Vagina (tissue), 2 donors: ENCODE data around the gene TCERG1. TPM values are rescaled to one million over a fixed set of nuclear protein-coding genes. Genes with fewer than 3 reads are reported as not detected.

ENCODE experiments used
- DNase-seq, 2 donors: peaks; one replicate each; pipeline ENCODE4 v3.0.0-alpha.2; 2017; ENCODE audit errors: extremely low spot score in 2 of 2
- H3K27ac ChIP-seq: fragments of 200-600 bp; sonication (generic); one replicate; pipeline ENCODE4 v1.5.1; 2019
- H3K27me3 ChIP-seq: fragments of 200-600 bp; sonication (generic); one replicate; pipeline ENCODE4 v1.5.1; 2019
- H3K36me3 ChIP-seq, 2 donors: fragments of 200-600 bp; sonication (generic); one replicate each; pipeline ENCODE4 v1.5.1; 2017 to 2019
- H3K4me1 ChIP-seq: fragments of 200-600 bp; sonication (generic); one replicate; pipeline ENCODE4 v1.5.1; 2019
- H3K4me3 ChIP-seq, 2 donors: fragments of 200-600 bp; sonication (generic); 1 replicate in 1 of 2; 2 replicates in 1 of 2; pipeline ENCODE4 v1.5.1; 2016 to 2019
- H3K9me3 ChIP-seq: fragments of 200-600 bp; sonication (generic); one replicate; pipeline ENCODE4 v1.5.1; 2019
- CTCF ChIP-seq, 3 experiments: fragments of 450-650 bp in 2 of 3; fragments of 200-600 bp in 1 of 3; sonication (generic) in 1 of 3; IDR thresholded peaks; one replicate each; pipeline ENCODE4 v1.5.1; 2017 to 2019; ENCODE audit warnings: antibody characterized with exemption in 3 of 3, mild to moderate bottlenecking in 2 of 3, moderate library complexity in 2 of 3
- POLR2A ChIP-seq, 2 donors: fragments of 450-650 bp; IDR thresholded peaks; one replicate each; pipeline ENCODE4 v1.6.1; 2017; ENCODE audit warnings: antibody characterized with exemption in 2 of 2, mild to moderate bottlenecking in 2 of 2, moderate library complexity in 2 of 2
- POLR2AphosphoS5 ChIP-seq, 2 donors: sonication (generic); formaldehyde crosslinking; IDR thresholded peaks; one replicate each; pipeline ENCODE4 v1.9.0; 2017; ENCODE audit warnings: antibody characterized with exemption in 2 of 2, mild to moderate bottlenecking in 2 of 2, low read depth in 1 of 2; ENCODE audit not compliant: insufficient read depth in 1 of 2
- intact Hi-C: fragments of 100-400 bp; cut with DNase I; formaldehyde crosslinking; loops from one replicate; pipeline ENCODE4 v1.15.1; 2023
- total RNA-seq: library from RNA; depleted of rRNA; stranded (reverse); fragments of >200 nt; gene quantifications from one replicate; pipeline ENCODE4 v1.2.3, GENCODE V29; 2016

Gene TCERG1
- total RNA-seq, 1 donor from 2014 or later: 75.4 TPM

- Histone ChIP-seq H3K4me1 (no peaks in the 10 kb centered on the region), H3K9me3 (no peaks in the 10 kb centered on the region), H3K27ac (no peak overlapping the region), H3K27me3 (no peaks in the 10 kb centered on the region), H3K4me3 (no peak overlapping the region), H3K36me3 (peaks cover 0 to 50% of the 10 kb centered on the region in 2 donors)
- no peak for DNase-seq
- no peak for TF ChIP-seq POLR2AphosphoS5 (IDR thresholded peaks at IDR 0.05; ENCODE audit: insufficient read depth in 1 of 2, low read depth in 1 of 2)
- no peak for TF ChIP-seq POLR2A (IDR thresholded peaks at IDR 0.05)
- no peak for TF ChIP-seq CTCF (IDR thresholded peaks at IDR 0.05)
- intact Hi-C loops: no loop called here
Measured at GRCh38 chr5:146467760-146468159, 20.6 kb downstream of the TCERG1 start.

GRCh38 chr5:146474065-146474464, 26.9 kb downstream of the TCERG1 start:
- peaks cover 0 to 57% of the 10 kb centered on the region in 2 donors for H3K36me3 ChIP-seq
- TF ChIP-seq POLR2AphosphoS5 (IDR thresholded peaks at IDR 0.05; ENCODE audit: insufficient read depth in 1 of 2, low read depth in 1 of 2) (no peak), CTCF (IDR thresholded peaks at IDR 0.05) (no peak), POLR2A (IDR thresholded peaks at IDR 0.05) (no peak)
- DNase-seq: no peak

GRCh38 chr5:146475190-146475780, 28.2 kb downstream of the TCERG1 start:
- Histone ChIP-seq H3K9me3 (no peaks in the 10 kb centered on the region), H3K36me3 (peaks cover 0 to 46% of the 10 kb centered on the region in 2 donors), H3K27ac (no peak overlapping the region), H3K4me3 (no peak overlapping the region), H3K4me1 (no peaks in the 10 kb centered on the region), H3K27me3 (no peaks in the 10 kb centered on the region)
- DNase-seq: no peak
- TF ChIP-seq POLR2AphosphoS5 (IDR thresholded peaks at IDR 0.05; ENCODE audit: insufficient read depth in 1 of 2, low read depth in 1 of 2) (no peak), POLR2A (IDR thresholded peaks at IDR 0.05) (no peak), CTCF (IDR thresholded peaks at IDR 0.05) (no peak)
- intact Hi-C loops: no loop called here

More at GRCh38 chr5:146474065-146474464, 26.9 kb downstream of the TCERG1 start:
- intact Hi-C loops: no loop called here
- no peaks in the 10 kb centered on the region for H3K27me3 ChIP-seq
- no peak overlapping the region for H3K4me3 ChIP-seq
- no peaks in the 10 kb centered on the region for H3K9me3 ChIP-seq
- no peaks in the 10 kb centered on the region for H3K4me1 ChIP-seq
- no peak overlapping the region for H3K27ac ChIP-seq

GRCh38 chr5:146475906-146476305, 28.8 kb downstream of the TCERG1 start:
- TF ChIP-seq CTCF (IDR thresholded peaks at IDR 0.05) (no peak), POLR2A (IDR thresholded peaks at IDR 0.05) (no peak), POLR2AphosphoS5 (IDR thresholded peaks at IDR 0.05; ENCODE audit: insufficient read depth in 1 of 2, low read depth in 1 of 2) (no peak)
- H3K36me3 ChIP-seq: peaks cover 0 to 40% of the 10 kb centered on the region in 2 donors
- intact Hi-C loops: no loop called here
- no peak overlapping the region for H3K4me3 ChIP-seq
- H3K4me1 ChIP-seq: no peaks in the 10 kb centered on the region
- no peaks in the 10 kb centered on the region for H3K27me3 ChIP-seq
- DNase-seq: no peak
- no peak overlapping the region for H3K27ac ChIP-seq
- H3K9me3 ChIP-seq: no peaks in the 10 kb centered on the region

GRCh38 chr5:146482775-146483174, 35.6 kb downstream of the TCERG1 start:
- Histone ChIP-seq H3K4me3 (no peak overlapping the region), H3K27ac (no peak overlapping the region), H3K4me1 (no peaks in the 10 kb centered on the region), H3K27me3 (no peaks in the 10 kb centered on the region), H3K36me3 (peaks cover 0 to 34% of the 10 kb centered on the region in 2 donors), H3K9me3 (no peaks in the 10 kb centered on the region)
- no peak for TF ChIP-seq POLR2A (IDR thresholded peaks at IDR 0.05)
- TF ChIP-seq CTCF (IDR thresholded peaks at IDR 0.05): no peak
- no peak for DNase-seq
- intact Hi-C loops: no loop called here
